Esophagus muscularis mucosa (tissue), 4 donors: ENCODE data around the gene CDADC1.

ENCODE experiments used
- CTCF ChIP-seq, 3 experiments: fragments of 200-600 bp in 2 of 3; fragments of 450-650 bp in 1 of 3; sonication (generic) in 2 of 3; IDR thresholded peaks; one replicate each; pipeline ENCODE4 v1.5.1; 2017 to 2019; ENCODE audit warnings: antibody characterized with exemption in 3 of 3, mild to moderate bottlenecking in 2 of 3, moderate library complexity in 1 of 3
- EP300 ChIP-seq: sonication (generic); formaldehyde crosslinking; IDR thresholded peaks from one replicate; pipeline ENCODE4 v1.6.1; 2017; ENCODE audit warnings: antibody characterized with exemption
- POLR2A ChIP-seq: fragments of 450-650 bp; IDR thresholded peaks from one replicate; pipeline ENCODE4 v1.6.1; 2017; ENCODE audit warnings: antibody characterized with exemption, moderate library complexity, mild to moderate bottlenecking, low read depth

DNA sequence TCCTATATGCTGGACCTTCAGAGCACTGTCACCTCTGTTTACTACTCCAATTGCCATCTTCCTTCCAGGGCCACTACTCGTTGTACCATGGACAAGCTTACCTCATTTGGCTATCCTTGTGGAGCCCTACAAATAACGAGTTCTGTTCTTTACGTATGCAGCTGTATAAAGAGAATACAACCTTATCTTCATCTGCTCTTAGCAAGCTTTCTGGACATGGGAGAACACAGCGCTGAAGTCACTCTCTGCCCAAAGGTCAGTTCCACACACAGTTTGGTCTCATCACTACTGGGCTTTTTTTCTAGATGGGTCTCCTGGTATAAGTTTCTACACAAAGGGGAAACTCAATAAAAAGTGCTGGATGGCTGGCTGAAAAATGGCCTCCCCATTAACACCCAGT is 88.9 kb downstream of the CDADC1 start:
- TF ChIP-seq CTCF (IDR thresholded peaks at IDR 0.05) (no peak), POLR2A (no peak), EP300 (no peak)
